SK-N-DZ (cell line): ENCODE measurements around the gene GAL.

Experiments used
- DNase-seq: peaks from one replicate; pipeline ENCODE4 v3.0.0-alpha.2; 2015; ENCODE audit warnings: low spot score

The GAL gene

GRCh38 chr11:68680541-68681231 is 3.7 kb upstream of the GAL start:
- no peak for DNase-seq

- DNase-seq: no peak
These were observed 1.8 kb upstream of the GAL start for GRCh38 chr11:68682531-68682961.

GRCh38 chr11:68683121-68683520 is 1.2 kb upstream of the GAL start:
- DNase-seq: no peak

GRCh38 chr11:68683536-68684384 is 584 bp upstream of the GAL start:
- no peak for DNase-seq

- DNase-seq: no peak
These were observed 1.5 kb downstream of the GAL start for GRCh38 chr11:68685656-68686380.

DNA sequence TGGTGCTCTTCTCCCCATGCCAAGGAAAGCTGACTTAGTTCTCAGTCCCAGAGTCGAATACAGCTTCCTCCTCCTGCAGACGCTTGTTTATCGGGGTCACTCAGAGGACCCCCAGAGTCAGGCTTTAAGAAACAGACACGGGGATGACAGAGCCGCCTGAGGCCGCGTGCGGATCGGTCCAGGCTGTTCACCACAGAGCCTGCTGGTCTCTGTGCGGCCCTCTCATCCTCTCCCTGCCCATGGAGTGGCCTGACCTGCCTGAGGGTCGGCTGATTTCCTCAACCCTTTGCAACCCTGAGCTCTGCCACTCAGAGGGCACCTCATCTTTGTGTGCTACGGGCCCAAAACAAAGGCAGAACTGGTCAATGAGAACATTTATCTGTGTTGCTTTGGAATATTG is 2.1 kb downstream of the GAL start:
- no peak for DNase-seq

- DNase-seq: no peak
These were observed 3.0 kb downstream of the GAL start for GRCh38 chr11:68687311-68687710.

GRCh38 chr11:68687986-68688385 is 3.6 kb downstream of the GAL start:
- DNase-seq: no peak

DNA sequence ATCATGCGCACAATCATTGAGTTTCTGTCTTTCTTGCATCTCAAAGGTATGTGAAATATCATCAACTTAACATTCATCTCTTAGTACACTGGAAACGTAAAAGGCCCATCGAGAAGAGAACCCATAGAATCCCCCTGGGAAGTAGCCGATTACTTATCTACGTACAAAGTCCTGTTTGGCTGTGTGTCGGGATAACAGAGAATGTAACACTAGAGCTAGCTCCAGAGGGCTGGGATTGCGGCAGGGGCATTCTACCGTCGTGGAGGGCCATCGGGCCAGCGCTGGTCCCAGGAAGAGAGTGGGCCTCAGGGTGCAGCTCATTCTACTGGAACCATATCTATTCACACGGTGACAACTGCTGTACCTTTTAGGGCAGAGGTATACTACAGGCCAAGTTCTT is 4.5 kb downstream of the GAL start:
- DNase-seq: no peak

- no peak for DNase-seq
These were observed 5.6 kb downstream of the GAL start for GRCh38 chr11:68689737-68690625.

DNA sequence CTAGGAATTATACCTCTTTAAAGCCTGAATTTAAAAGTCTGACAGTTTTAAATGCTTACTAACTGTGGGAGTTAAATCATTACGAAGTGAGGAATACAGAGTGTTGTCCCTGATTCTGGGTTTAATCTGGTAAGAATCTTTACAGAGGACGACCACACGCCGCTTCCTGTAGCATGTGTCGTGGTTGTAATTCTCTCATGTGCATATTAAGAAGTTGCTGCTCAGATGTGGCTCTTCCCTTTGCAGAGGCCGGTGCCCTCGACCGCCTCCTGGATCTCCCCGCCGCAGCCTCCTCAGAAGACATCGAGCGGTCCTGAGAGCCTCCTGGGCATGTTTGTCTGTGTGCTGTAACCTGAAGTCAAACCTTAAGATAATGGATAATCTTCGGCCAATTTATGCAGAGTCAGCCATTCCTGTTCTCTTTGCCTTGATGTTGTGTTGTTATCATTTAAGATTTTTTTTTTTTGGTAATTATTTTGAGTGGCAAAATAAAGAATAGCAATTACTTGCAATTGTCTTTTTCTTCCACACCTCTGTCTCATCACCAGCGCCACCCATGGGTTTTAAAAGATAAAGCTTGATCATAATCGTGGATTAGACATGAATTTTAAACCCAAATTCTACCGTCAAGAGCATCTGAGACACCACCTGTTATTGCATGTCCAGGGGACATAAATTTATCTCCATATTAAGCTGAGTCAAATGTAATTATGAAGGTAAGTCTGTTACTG is 6.5 kb downstream of the GAL start:
- DNase-seq: no peak

DNA sequence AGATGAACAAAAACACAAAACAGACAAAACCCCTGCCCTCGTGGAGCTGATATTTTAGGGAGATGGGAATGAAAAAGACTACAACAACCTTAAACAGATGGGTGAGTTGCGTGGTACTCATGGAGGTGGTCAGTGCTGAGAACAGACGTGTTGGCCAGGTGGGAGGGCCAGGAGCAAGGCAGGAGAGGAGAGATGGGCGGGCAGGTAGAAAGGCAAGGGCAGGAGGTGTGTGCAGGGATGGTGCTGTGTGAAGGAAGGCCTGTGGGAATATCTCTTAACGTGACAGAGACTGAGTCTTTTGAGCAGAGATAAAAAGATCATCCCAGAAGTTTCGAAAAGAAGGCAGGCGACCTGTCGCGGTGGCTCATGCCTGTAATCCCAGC is 7.0 kb downstream of the GAL start:
- DNase-seq: no peak

DNA sequence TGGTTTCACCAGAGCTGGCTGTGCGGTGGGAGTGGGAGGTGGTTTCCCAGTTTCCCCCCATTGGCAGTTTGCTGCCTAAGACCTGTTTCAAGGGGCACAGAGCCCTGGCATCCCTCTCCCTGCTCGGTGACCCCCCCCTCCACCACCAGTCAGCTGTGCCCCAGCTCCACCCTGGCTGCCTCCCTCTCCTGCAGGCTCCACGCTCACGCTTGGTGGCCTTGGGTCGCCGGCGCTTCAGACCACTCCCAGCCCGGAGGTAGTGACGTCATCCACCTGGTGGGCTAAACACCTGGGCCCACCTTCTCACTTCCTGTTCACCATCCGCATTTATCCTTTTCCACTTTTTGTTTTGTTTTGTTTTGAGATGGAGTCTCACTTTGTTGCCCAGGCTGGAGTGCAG is 7.8 kb downstream of the GAL start:
- DNase-seq: no peak

- peak; percentile 33 for DNase-seq
These were observed 8.6 kb downstream of the GAL start for GRCh38 chr11:68692871-68693483.

- DNase-seq: no peak
These were observed 9.1 kb downstream of the GAL start for GRCh38 chr11:68693484-68693882.

- no peak for DNase-seq
These were observed 10.3 kb downstream of the GAL start for GRCh38 chr11:68694431-68695297.

GRCh38 chr11:68695531-68695930 is 11.2 kb downstream of the GAL start:
- no peak for DNase-seq

GRCh38 chr11:68698993-68699392 is 14.6 kb downstream of the GAL start:
- DNase-seq: no peak

DNA sequence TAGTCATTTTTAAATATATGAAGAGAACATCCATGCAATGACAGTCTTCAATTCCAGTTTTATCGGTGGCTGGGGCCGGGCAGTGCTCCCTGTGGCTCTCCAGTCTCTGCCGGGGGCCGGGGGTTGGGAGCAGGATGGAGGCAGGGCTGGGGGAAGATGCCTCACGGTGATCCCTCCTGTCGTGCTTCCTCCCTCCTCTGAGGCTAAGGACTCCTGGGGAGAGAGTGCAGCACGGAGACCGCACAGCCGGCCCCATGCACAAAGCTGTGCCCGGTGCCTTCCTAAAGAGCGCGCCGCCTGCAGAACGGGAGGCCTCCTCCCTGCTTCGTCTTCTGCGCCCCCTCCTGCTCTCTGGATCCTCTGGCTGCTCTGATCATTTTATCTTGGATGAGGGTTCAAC is 20.5 kb downstream of the GAL start:
- DNase-seq: peak; percentile 40
